Endothelial cell of umbilical vein (primary cell): Measurements from ENCODE around the gene CHRNA1.

Source experiments
- CTCF ChIP-seq, 2 donors: IDR thresholded peaks; 1 replicate in 1 of 2; 2 replicates in 1 of 2; pipeline ENCODE4 v1.5.1; 2011; ENCODE audit warnings: low read length in 2 of 2, mild to moderate bottlenecking in 2 of 2, moderate library complexity in 2 of 2, control low read depth in 1 of 2, inconsistent platforms in 1 of 2, low read depth in 1 of 2; ENCODE audit not compliant: insufficient read depth in 1 of 2; ENCODE audit errors: extremely low read depth in 1 of 2
- EZH2 ChIP-seq: IDR thresholded peaks from 2 replicates; pipeline ENCODE4 v1.6.1; 2012; ENCODE audit warnings: borderline replicate concordance, low read depth, mild to moderate bottlenecking, moderate library complexity, low read length, inconsistent platforms; ENCODE audit not compliant: severe bottlenecking
- JUN ChIP-seq: IDR thresholded peaks from 2 replicates; pipeline ENCODE4 v1.6.1; 2011; ENCODE audit warnings: borderline replicate concordance, low read depth; ENCODE audit not compliant: insufficient read length, insufficient read depth
- MAX ChIP-seq: IDR thresholded peaks from 2 replicates; pipeline ENCODE4 v1.6.1; 2011; ENCODE audit not compliant: insufficient read depth, insufficient read length
- POLR2A ChIP-seq: IDR thresholded peaks from 2 replicates; pipeline ENCODE4 v1.6.1; 2012; ENCODE audit warnings: low read depth, mild to moderate bottlenecking, control low read depth, low read length
- POLR2AphosphoS5 ChIP-seq: IDR thresholded peaks from 2 replicates; pipeline ENCODE4 v1.6.1; 2012; ENCODE audit warnings: low read depth, mild to moderate bottlenecking, control low read depth, low read length, moderate library complexity; ENCODE audit not compliant: insufficient read depth

- TF ChIP-seq CTCF (IDR thresholded peaks at IDR 0.05; ENCODE audit: extremely low read depth in 1 of 2, insufficient read depth in 1 of 2, low read depth in 1 of 2, low read length in 2 of 2) (no peak), POLR2AphosphoS5 (no peak), MAX (no peak), POLR2A (no peak), JUN (no peak), EZH2 (no peak)
Observed at GRCh38 chr2:174765576-174765975, 1.3 kb upstream of the CHRNA1 start.
